T-helper 2 cell treated with Interferon-gamma antibody and Interleukin-4, amounts not matched to agents 5 μg/mL and 100 μg/mL, for 36 hours (primary cell): Measurements from ENCODE around the gene LMBR1.
"Not testable (repeated sequence)": the region's sequence is repeated elsewhere in the genome, so short reads cannot be mapped to it uniquely, and the experiment has no call there.

ENCODE experiments used
- DNase-seq: peaks from one replicate; pipeline ENCODE4 v3.0.0; 2021; ENCODE audit warnings: low spot score
- H3K27ac Mint-ChIP-seq: one replicate; pipeline ENCODE4 v1.8.0; 2021; ENCODE audit warnings: mild to moderate bottlenecking, mixed read lengths
- H3K27me3 Mint-ChIP-seq: one replicate; pipeline ENCODE4 v1.8.0; 2021; ENCODE audit warnings: low read depth, mixed read lengths
- H3K36me3 Mint-ChIP-seq: one replicate; pipeline ENCODE4 v1.8.0; 2021; ENCODE audit warnings: low read depth, mixed read lengths
- H3K4me1 Mint-ChIP-seq: one replicate; pipeline ENCODE4 v1.8.0; 2021; ENCODE audit warnings: low read depth, mixed read lengths
- H3K4me3 Mint-ChIP-seq: one replicate; pipeline ENCODE4 v1.8.0; 2022; ENCODE audit warnings: mild to moderate bottlenecking, moderate library complexity, mixed read lengths
- H3K9me3 Mint-ChIP-seq: one replicate; pipeline ENCODE4 v1.8.0; 2021; ENCODE audit warnings: mixed read lengths

The LMBR1 gene

GRCh38 chr7:156640257-156640948 is 252.6 kb downstream of the LMBR1 start, which contains the start of gene RNF32:
TSS of gene RNF32 (plus strand) at chr7:156640774. CDS start at chr7:156643878, 3,104 bp downstream.
- peak within 1 kb of the TSS; percentile 95 for H3K4me3 Mint-ChIP-seq
- H3K36me3 Mint-ChIP-seq, result peaks cover 27% of the 10 kb centered on the region
- H3K27ac Mint-ChIP-seq, result peak within 1 kb of the TSS; percentile 100
- H3K4me1 Mint-ChIP-seq, result peaks cover 39% of the 10 kb centered on the region
- H3K27me3 Mint-ChIP-seq, result no peaks in the 10 kb centered on the region
- H3K9me3 Mint-ChIP-seq, result peaks cover 12% of the 10 kb centered on the region
- peak; percentile 97 for DNase-seq

GRCh38 chr7:156639426-156640256 is 253.3 kb downstream of the LMBR1 start:
- peaks cover 27% of the 10 kb centered on the region for H3K36me3 Mint-ChIP-seq
- H3K27me3 Mint-ChIP-seq, result no peaks in the 10 kb centered on the region
- peaks cover 12% of the 10 kb centered on the region for H3K9me3 Mint-ChIP-seq
- no peak for DNase-seq
- H3K4me3 Mint-ChIP-seq, result peak overlapping the region; percentile 88
- H3K27ac Mint-ChIP-seq, result peak overlapping the region; percentile 93
- peaks cover 39% of the 10 kb centered on the region for H3K4me1 Mint-ChIP-seq

GRCh38 chr7:156638443-156639077 is 254.4 kb downstream of the LMBR1 start:
- H3K27me3 Mint-ChIP-seq, result no peaks in the 10 kb centered on the region
- H3K27ac Mint-ChIP-seq, result peak overlapping the region; percentile 93
- H3K9me3 Mint-ChIP-seq, result peaks cover 12% of the 10 kb centered on the region
- DNase-seq, result no peak
- H3K36me3 Mint-ChIP-seq, result peaks cover 28% of the 10 kb centered on the region
- H3K4me3 Mint-ChIP-seq, result peak overlapping the region; percentile 88
- H3K4me1 Mint-ChIP-seq, result peaks cover 42% of the 10 kb centered on the region

- not testable (repeated sequence) for H3K27me3 Mint-ChIP-seq, DNase-seq, H3K27ac Mint-ChIP-seq, H3K4me3 Mint-ChIP-seq
- peaks cover 12% of the 10 kb centered on the region for H3K9me3 Mint-ChIP-seq
- peaks cover 38% of the 10 kb centered on the region for H3K4me1 Mint-ChIP-seq
- peaks cover 32% of the 10 kb centered on the region for H3K36me3 Mint-ChIP-seq
Measured at GRCh38 chr7:156637093-156637492, 255.9 kb downstream of the LMBR1 start.

GRCh38 chr7:156635529-156636385 is 257.2 kb downstream of the LMBR1 start:
- H3K9me3 Mint-ChIP-seq, result peaks cover 12% of the 10 kb centered on the region
- H3K27ac Mint-ChIP-seq, result no peak overlapping the region
- H3K36me3 Mint-ChIP-seq, result peaks cover 33% of the 10 kb centered on the region
- H3K4me3 Mint-ChIP-seq, result no peak overlapping the region
- no peaks in the 10 kb centered on the region for H3K27me3 Mint-ChIP-seq
- H3K4me1 Mint-ChIP-seq, result peaks cover 28% of the 10 kb centered on the region
- no peak for DNase-seq

GRCh38 chr7:156634117-156634516 is 258.9 kb downstream of the LMBR1 start:
- no peak overlapping the region for H3K4me3 Mint-ChIP-seq
- peaks cover 3% of the 10 kb centered on the region for H3K27me3 Mint-ChIP-seq
- peaks cover 34% of the 10 kb centered on the region for H3K36me3 Mint-ChIP-seq
- peaks cover 17% of the 10 kb centered on the region for H3K9me3 Mint-ChIP-seq
- H3K27ac Mint-ChIP-seq, result no peak overlapping the region
- DNase-seq, result no peak
- H3K4me1 Mint-ChIP-seq, result peaks cover 23% of the 10 kb centered on the region

GRCh38 chr7:156629873-156630272 is 263.1 kb downstream of the LMBR1 start:
- H3K4me3 Mint-ChIP-seq, result no peak overlapping the region
- H3K9me3 Mint-ChIP-seq, result peaks cover 23% of the 10 kb centered on the region
- H3K27me3 Mint-ChIP-seq, result peaks cover 3% of the 10 kb centered on the region
- no peak for DNase-seq
- H3K36me3 Mint-ChIP-seq, result peaks cover 32% of the 10 kb centered on the region
- H3K27ac Mint-ChIP-seq, result no peak overlapping the region
- peaks cover 20% of the 10 kb centered on the region for H3K4me1 Mint-ChIP-seq

- H3K9me3 Mint-ChIP-seq, result peaks cover 23% of the 10 kb centered on the region
- no peak for DNase-seq
- peaks cover 24% of the 10 kb centered on the region for H3K4me1 Mint-ChIP-seq
- no peak overlapping the region for H3K27ac Mint-ChIP-seq
- no peak overlapping the region for H3K4me3 Mint-ChIP-seq
- H3K27me3 Mint-ChIP-seq, result peaks cover 3% of the 10 kb centered on the region
- H3K36me3 Mint-ChIP-seq, result peaks cover 38% of the 10 kb centered on the region
Measured at GRCh38 chr7:156628562-156628961, 264.4 kb downstream of the LMBR1 start.
